ENCODE data around the gene IL1RAPL1.

GRCh38 chrX:29407357-29407756 lies 820.1 kb downstream of the IL1RAPL1 start:
- no peak for TF ChIP-seq CTCF (conservative IDR thresholded peaks at IDR 0.05; ENCODE audit: low read length)
- TF ChIP-seq EZH2phosphoT487 (IDR thresholded peaks at IDR 0.05; ENCODE audit: borderline replicate concordance): no peak
